Measurements from ENCODE around the gene XKR8. TPM values are rescaled to one million over a fixed set of nuclear protein-coding genes. Genes with fewer than 3 reads are reported as not detected.
"Not testable (repeated sequence)": the region's sequence is repeated elsewhere in the genome, so short reads cannot be mapped to it uniquely, and the experiment has no call there.

XKR8 gene
- polyA plus RNA-seq, 2 donors, result 2.8 to 4.2 TPM

GRCh38 chr1:27979151-27979858 is 19.5 kb downstream of the XKR8 start:
- no peaks in the 10 kb centered on the region for H3K36me3 ChIP-seq (ENCODE audit: control insufficient read depth in 2 of 2, insufficient read depth in 2 of 2, low read length in 1 of 2)
- H3K27me3 ChIP-seq (ENCODE audit: control insufficient read depth in 1 of 2, insufficient read depth in 2 of 2, low read length in 2 of 2), result no peaks in the 10 kb centered on the region
- no peaks in the 10 kb centered on the region for H3K9me3 ChIP-seq (ENCODE audit: control insufficient read depth in 2 of 2, insufficient read depth in 1 of 2, low read depth in 1 of 2, low read length in 1 of 2)
- no peaks in the 10 kb centered on the region for H3K4me1 ChIP-seq (ENCODE audit: control insufficient read depth in 2 of 2, insufficient read depth in 2 of 2, low read length in 1 of 2)
- no peak overlapping the region for H3K27ac ChIP-seq (ENCODE audit: low read depth in 2 of 2, low read length in 1 of 2)
- H3K4me3 ChIP-seq (ENCODE audit: low read depth in 1 of 2, low read length in 2 of 2), result no peak overlapping the region
- 71 to 76% methylated on average over 1 of the region's 1 CpG for WGBS, 2 donors

- Histone ChIP-seq H3K27me3 (ENCODE audit: control insufficient read depth in 1 of 2, insufficient read depth in 2 of 2, low read length in 2 of 2) (no peaks in the 10 kb centered on the region), H3K4me3 (ENCODE audit: low read depth in 1 of 2, low read length in 2 of 2) (no peak overlapping the region), H3K9me3 (ENCODE audit: control insufficient read depth in 2 of 2, insufficient read depth in 1 of 2, low read depth in 1 of 2, low read length in 1 of 2) (no peaks in the 10 kb centered on the region), H3K36me3 (ENCODE audit: control insufficient read depth in 2 of 2, insufficient read depth in 2 of 2, low read length in 1 of 2) (no peaks in the 10 kb centered on the region), H3K27ac (ENCODE audit: low read depth in 2 of 2, low read length in 1 of 2) (no peak overlapping the region), H3K4me1 (ENCODE audit: control insufficient read depth in 2 of 2, insufficient read depth in 2 of 2, low read length in 1 of 2) (no peaks in the 10 kb centered on the region)
- 29 to 30% methylated on average over 2 of the region's 2 CpGs for WGBS, 2 donors
Measured at GRCh38 chr1:27979859-27980201, 20.1 kb downstream of the XKR8 start.

- H3K4me1 ChIP-seq (ENCODE audit: control insufficient read depth in 2 of 2, insufficient read depth in 2 of 2, low read length in 1 of 2), result no peaks in the 10 kb centered on the region
- no peak overlapping the region for H3K4me3 ChIP-seq (ENCODE audit: low read depth in 1 of 2, low read length in 2 of 2)
- no peaks in the 10 kb centered on the region for H3K27me3 ChIP-seq (ENCODE audit: control insufficient read depth in 1 of 2, insufficient read depth in 2 of 2, low read length in 2 of 2)
- H3K9me3 ChIP-seq (ENCODE audit: control insufficient read depth in 2 of 2, insufficient read depth in 1 of 2, low read depth in 1 of 2, low read length in 1 of 2), result no peaks in the 10 kb centered on the region
- 83 to 87% methylated on average over 1 of the region's 1 CpG for WGBS, 2 donors
- H3K36me3 ChIP-seq (ENCODE audit: control insufficient read depth in 2 of 2, insufficient read depth in 2 of 2, low read length in 1 of 2), result peaks cover 0 to 2% of the 10 kb centered on the region in 2 donors
- no peak overlapping the region for H3K27ac ChIP-seq (ENCODE audit: low read depth in 2 of 2, low read length in 1 of 2)
Measured at GRCh38 chr1:27980216-27980845, 20.6 kb downstream of the XKR8 start.

GRCh38 chr1:27981145-27981544 is 21.4 kb downstream of the XKR8 start:
- Histone ChIP-seq H3K4me1 (ENCODE audit: control insufficient read depth in 2 of 2, insufficient read depth in 2 of 2, low read length in 1 of 2) (no peaks in the 10 kb centered on the region), H3K27me3 (ENCODE audit: control insufficient read depth in 1 of 2, insufficient read depth in 2 of 2, low read length in 2 of 2) (no peaks in the 10 kb centered on the region), H3K9me3 (ENCODE audit: control insufficient read depth in 2 of 2, insufficient read depth in 1 of 2, low read depth in 1 of 2, low read length in 1 of 2) (no peaks in the 10 kb centered on the region), H3K4me3 (ENCODE audit: low read depth in 1 of 2, low read length in 2 of 2) (no peak overlapping the region), H3K36me3 (ENCODE audit: control insufficient read depth in 2 of 2, insufficient read depth in 2 of 2, low read length in 1 of 2) (peaks cover 0 to 3% of the 10 kb centered on the region in 2 donors), H3K27ac (ENCODE audit: low read depth in 2 of 2, low read length in 1 of 2) (no peak overlapping the region)
- 80 to 83% methylated on average over 3 of the region's 3 CpGs for WGBS, 2 donors

GRCh38 chr1:27990920-27991537 is 31.3 kb downstream of the XKR8 start:
- H3K4me1 ChIP-seq (ENCODE audit: control insufficient read depth in 2 of 2, insufficient read depth in 2 of 2, low read length in 1 of 2), result no peaks in the 10 kb centered on the region
- H3K27me3 ChIP-seq (ENCODE audit: control insufficient read depth in 1 of 2, insufficient read depth in 2 of 2, low read length in 2 of 2), result no peaks in the 10 kb centered on the region
- H3K36me3 ChIP-seq (ENCODE audit: control insufficient read depth in 2 of 2, insufficient read depth in 2 of 2, low read length in 1 of 2), result peaks cover 6 to 8% of the 10 kb centered on the region in 2 donors
- no peak overlapping the region for H3K4me3 ChIP-seq (ENCODE audit: low read depth in 1 of 2, low read length in 2 of 2)
- WGBS, 2 donors, result 97 to 98% methylated on average over 3 of the region's 3 CpGs
- H3K9me3 ChIP-seq (ENCODE audit: control insufficient read depth in 2 of 2, insufficient read depth in 1 of 2, low read depth in 1 of 2, low read length in 1 of 2), result no peaks in the 10 kb centered on the region
- no peak overlapping the region for H3K27ac ChIP-seq (ENCODE audit: low read depth in 2 of 2, low read length in 1 of 2)

GRCh38 chr1:27992276-27992675 is 32.5 kb downstream of the XKR8 start:
- Histone ChIP-seq H3K27ac (ENCODE audit: low read depth in 2 of 2, low read length in 1 of 2) (no peak overlapping the region), H3K36me3 (ENCODE audit: control insufficient read depth in 2 of 2, insufficient read depth in 2 of 2, low read length in 1 of 2) (peaks cover 10 to 11% of the 10 kb centered on the region in 2 donors)
- WGBS, 2 donors, result 68 to 72% methylated on average over 6 of the region's 6 CpGs

GRCh38 chr1:27993241-27993640 is 33.5 kb downstream of the XKR8 start:
- Histone ChIP-seq H3K27ac (ENCODE audit: low read depth in 2 of 2, low read length in 1 of 2) (no peak overlapping the region), H3K4me3 (ENCODE audit: low read depth in 1 of 2, low read length in 2 of 2) (no peak overlapping the region), H3K4me1 (ENCODE audit: control insufficient read depth in 2 of 2, insufficient read depth in 2 of 2, low read length in 1 of 2) (no peaks in the 10 kb centered on the region), H3K9me3 (ENCODE audit: control insufficient read depth in 2 of 2, insufficient read depth in 1 of 2, low read depth in 1 of 2, low read length in 1 of 2) (no peaks in the 10 kb centered on the region), H3K27me3 (ENCODE audit: control insufficient read depth in 1 of 2, insufficient read depth in 2 of 2, low read length in 2 of 2) (no peaks in the 10 kb centered on the region), H3K36me3 (ENCODE audit: control insufficient read depth in 2 of 2, insufficient read depth in 2 of 2, low read length in 1 of 2) (peaks cover 10 to 11% of the 10 kb centered on the region in 2 donors)
- 66 to 81% methylated on average over 3 of the region's 3 CpGs for WGBS, 2 donors

More at GRCh38 chr1:27992276-27992675, 32.5 kb downstream of the XKR8 start:
- no peaks in the 10 kb centered on the region for H3K27me3 ChIP-seq (ENCODE audit: control insufficient read depth in 1 of 2, insufficient read depth in 2 of 2, low read length in 2 of 2)
- no peaks in the 10 kb centered on the region for H3K9me3 ChIP-seq (ENCODE audit: control insufficient read depth in 2 of 2, insufficient read depth in 1 of 2, low read depth in 1 of 2, low read length in 1 of 2)
- H3K4me3 ChIP-seq (ENCODE audit: low read depth in 1 of 2, low read length in 2 of 2), result no peak overlapping the region
- no peaks in the 10 kb centered on the region for H3K4me1 ChIP-seq (ENCODE audit: control insufficient read depth in 2 of 2, insufficient read depth in 2 of 2, low read length in 1 of 2)

- Histone ChIP-seq H3K9me3 (ENCODE audit: control insufficient read depth in 2 of 2, insufficient read depth in 1 of 2, low read depth in 1 of 2, low read length in 1 of 2) (no peaks in the 10 kb centered on the region), H3K27ac (ENCODE audit: low read depth in 2 of 2, low read length in 1 of 2) (no peak overlapping the region), H3K27me3 (ENCODE audit: control insufficient read depth in 1 of 2, insufficient read depth in 2 of 2, low read length in 2 of 2) (no peaks in the 10 kb centered on the region), H3K4me1 (ENCODE audit: control insufficient read depth in 2 of 2, insufficient read depth in 2 of 2, low read length in 1 of 2) (no peaks in the 10 kb centered on the region), H3K4me3 (ENCODE audit: low read depth in 1 of 2, low read length in 2 of 2) (no peak overlapping the region), H3K36me3 (ENCODE audit: control insufficient read depth in 2 of 2, insufficient read depth in 2 of 2, low read length in 1 of 2) (peaks cover 11 to 13% of the 10 kb centered on the region in 2 donors)
- 67 to 81% methylated on average over 1 of the region's 1 CpG for whole genome bisulfite sequencing, 2 donors
Measured at GRCh38 chr1:27994060-27994459, 34.3 kb downstream of the XKR8 start.

- WGBS, 2 donors, result 98% methylated on average over 6 of the region's 6 CpGs
- peaks cover 12 to 14% of the 10 kb centered on the region in 2 donors for H3K36me3 ChIP-seq (ENCODE audit: control insufficient read depth in 2 of 2, insufficient read depth in 2 of 2, low read length in 1 of 2)
- not testable (repeated sequence) for H3K27me3 ChIP-seq (ENCODE audit: control insufficient read depth in 1 of 2, insufficient read depth in 2 of 2, low read length in 2 of 2); H3K27ac ChIP-seq (ENCODE audit: low read depth in 2 of 2, low read length in 1 of 2); H3K4me1 ChIP-seq (ENCODE audit: control insufficient read depth in 2 of 2, insufficient read depth in 2 of 2, low read length in 1 of 2); H3K9me3 ChIP-seq (ENCODE audit: control insufficient read depth in 2 of 2, insufficient read depth in 1 of 2, low read depth in 1 of 2, low read length in 1 of 2); H3K4me3 ChIP-seq (ENCODE audit: low read depth in 1 of 2, low read length in 2 of 2)
Measured at GRCh38 chr1:27994526-27994925, 34.8 kb downstream of the XKR8 start.

Measured in esophagus (tissue), 2 donors.